GM13977 (cell line): ENCODE data around the gene CEACAM21.
A peak's percentile ranks its signal among the peaks of the same experiment; 100 is the strongest.

ENCODE experiments used
- DNase-seq: peaks from one replicate; pipeline ENCODE4 v3.0.0; 2012; ENCODE audit warnings: low spot score
- CTCF ChIP-seq: IDR thresholded peaks from 2 replicates; pipeline ENCODE4 v1.5.1; 2012; ENCODE audit warnings: mild to moderate bottlenecking, control low read depth; ENCODE audit not compliant: insufficient read depth; ENCODE audit errors: extremely low read depth, missing control alignments
- in situ Hi-C: fragments of 300-500 bp; cut with MboI; formaldehyde crosslinking; loops from one replicate; pipeline ENCODE4 v1.12.0; 2022; ENCODE audit warnings: low sequenced_read_pairs, low pct_unique_long_range_greater_than_20kb, mixed read lengths, inconsistent platforms; ENCODE audit not compliant: unreplicated experiment

The CEACAM21 gene

DNA sequence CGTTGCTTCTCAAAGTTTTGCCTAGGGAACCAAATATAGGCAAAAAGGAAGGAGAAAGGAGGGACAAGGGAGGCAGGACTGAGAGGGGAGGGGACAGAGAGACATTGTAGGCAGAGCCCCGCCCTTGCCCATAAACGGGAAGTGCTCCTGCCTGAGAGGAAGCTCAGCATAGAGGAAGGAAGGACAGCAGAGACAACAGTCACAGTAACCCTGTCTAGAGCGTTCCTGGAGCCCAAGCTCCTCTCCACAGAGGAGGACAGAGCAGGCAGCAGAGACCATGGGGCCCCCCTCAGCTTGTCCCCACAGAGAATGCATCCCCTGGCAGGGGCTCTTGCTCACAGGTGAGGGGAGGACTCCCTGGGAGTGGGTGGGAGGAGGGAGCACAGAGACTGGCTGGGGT, at the start of gene CEACAM21:
CEACAM21 (plus strand) TSS at position 169 of the 400 bp plus-strand sequence; CDS start at position 278, 109 bp downstream.
- in situ Hi-C loops: loop anchor here (10.0 kb wide), 1 partner anchor 131 kb away; the partner anchor contains the start of gene ERICH4
- DNase-seq: peak; percentile 74
- no peak for TF ChIP-seq CTCF

DNA sequence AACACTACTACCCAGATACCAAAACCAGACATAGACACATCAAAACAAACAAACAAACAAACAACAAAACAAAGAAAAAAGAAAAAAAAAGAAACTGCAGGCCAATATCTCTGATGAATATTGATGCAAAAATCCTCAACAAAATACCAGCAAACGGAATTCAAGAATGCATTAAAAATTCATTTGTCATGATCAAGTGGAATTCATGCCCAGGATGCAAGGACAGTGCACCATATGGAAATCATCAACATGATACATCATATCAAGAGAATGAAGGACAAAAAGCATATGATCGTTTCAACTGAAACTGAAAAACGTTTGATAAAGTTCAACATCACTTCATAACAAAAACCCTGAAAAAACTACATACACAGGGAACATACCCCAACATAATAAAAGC, 48.9 kb upstream of the CEACAM21 start:
- in situ Hi-C loops: no loop called here
- no peak for DNase-seq
- TF ChIP-seq CTCF: no peak

GRCh38 chr19:41528106-41528505, 47.9 kb upstream of the CEACAM21 start:
- DNase-seq: no peak
- TF ChIP-seq CTCF: no peak
- in situ Hi-C loops: no loop called here

GRCh38 chr19:41529484-41530183, 46.3 kb upstream of the CEACAM21 start:
- DNase-seq: no peak
- in situ Hi-C loops: no loop called here
- TF ChIP-seq CTCF: no peak

GRCh38 chr19:41530184-41530534, 45.8 kb upstream of the CEACAM21 start:
- TF ChIP-seq CTCF: no peak
- DNase-seq: no peak
- in situ Hi-C loops: no loop called here

- in situ Hi-C loops: no loop called here
- no peak for TF ChIP-seq CTCF
- no peak for DNase-seq
Measured at GRCh38 chr19:41530761-41531301, 45.1 kb upstream of the CEACAM21 start.
